ENCODE results near the gene SH3TC2.

SH3TC2 gene

GRCh38 chr5:148996270-148996669 lies 66.6 kb downstream of the SH3TC2 start:
- DNase-seq, result no peak

GRCh38 chr5:148995791-148996190 lies 67.1 kb downstream of the SH3TC2 start:
- DNase-seq, result no peak

- DNase-seq, result no peak
These were observed 69.5 kb downstream of the SH3TC2 start for GRCh38 chr5:148993283-148993936.

GRCh38 chr5:148992265-148992664 lies 70.6 kb downstream of the SH3TC2 start:
- DNase-seq, result no peak

GRCh38 chr5:148991566-148991965 lies 71.3 kb downstream of the SH3TC2 start:
- DNase-seq, result no peak

- no peak for DNase-seq
These were observed 72.0 kb downstream of the SH3TC2 start for GRCh38 chr5:148990817-148991216.

- DNase-seq, result no peak
These were observed 73.3 kb downstream of the SH3TC2 start for GRCh38 chr5:148989567-148989966.

GRCh38 chr5:148988328-148988727 lies 74.5 kb downstream of the SH3TC2 start:
- DNase-seq, result no peak

- no peak for DNase-seq
These were observed 76.2 kb downstream of the SH3TC2 start for GRCh38 chr5:148986636-148987035.

GRCh38 chr5:148984345-148984744 lies 78.5 kb downstream of the SH3TC2 start:
- no peak for DNase-seq

- no peak for DNase-seq
These were observed 81.5 kb downstream of the SH3TC2 start for GRCh38 chr5:148981353-148981752.

GRCh38 chr5:148980731-148981130 lies 82.1 kb downstream of the SH3TC2 start:
- no peak for DNase-seq

- no peak for DNase-seq
These were observed 83.7 kb downstream of the SH3TC2 start for GRCh38 chr5:148979083-148979723.

- no peak for DNase-seq
These were observed 84.3 kb downstream of the SH3TC2 start for GRCh38 chr5:148978370-148979082.

GRCh38 chr5:148976569-148977381 lies 86.1 kb downstream of the SH3TC2 start:
- no peak for DNase-seq

- no peak for DNase-seq
These were observed 88.1 kb downstream of the SH3TC2 start for GRCh38 chr5:148974642-148975327.

- no peak for DNase-seq
These were observed 89.4 kb downstream of the SH3TC2 start for GRCh38 chr5:148973455-148973854.

GRCh38 chr5:148972974-148973374 lies 89.9 kb downstream of the SH3TC2 start:
- DNase-seq, result no peak

- DNase-seq, result no peak
These were observed 90.5 kb downstream of the SH3TC2 start for GRCh38 chr5:148972396-148972795.

GRCh38 chr5:148970876-148971275 lies 92.0 kb downstream of the SH3TC2 start:
- DNase-seq, result no peak

GRCh38 chr5:148970228-148970627 lies 92.6 kb downstream of the SH3TC2 start:
- DNase-seq, result no peak

GRCh38 chr5:148969291-148969690 lies 93.6 kb downstream of the SH3TC2 start:
- DNase-seq, result peak; percentile 30

GRCh38 chr5:148968311-148968710 lies 94.6 kb downstream of the SH3TC2 start:
- DNase-seq, result no peak

All from retina (tissue), 1 donor.